HG03571 (cell line): ENCODE measurements around the gene BMF.

ENCODE experiments used
- ATAC-seq: cut with Tn5 transposase; IDR thresholded peaks from one replicate; pipeline ENCODE4 v1.9.1; 2021; ENCODE audit not compliant: unreplicated experiment

Gene BMF

DNA sequence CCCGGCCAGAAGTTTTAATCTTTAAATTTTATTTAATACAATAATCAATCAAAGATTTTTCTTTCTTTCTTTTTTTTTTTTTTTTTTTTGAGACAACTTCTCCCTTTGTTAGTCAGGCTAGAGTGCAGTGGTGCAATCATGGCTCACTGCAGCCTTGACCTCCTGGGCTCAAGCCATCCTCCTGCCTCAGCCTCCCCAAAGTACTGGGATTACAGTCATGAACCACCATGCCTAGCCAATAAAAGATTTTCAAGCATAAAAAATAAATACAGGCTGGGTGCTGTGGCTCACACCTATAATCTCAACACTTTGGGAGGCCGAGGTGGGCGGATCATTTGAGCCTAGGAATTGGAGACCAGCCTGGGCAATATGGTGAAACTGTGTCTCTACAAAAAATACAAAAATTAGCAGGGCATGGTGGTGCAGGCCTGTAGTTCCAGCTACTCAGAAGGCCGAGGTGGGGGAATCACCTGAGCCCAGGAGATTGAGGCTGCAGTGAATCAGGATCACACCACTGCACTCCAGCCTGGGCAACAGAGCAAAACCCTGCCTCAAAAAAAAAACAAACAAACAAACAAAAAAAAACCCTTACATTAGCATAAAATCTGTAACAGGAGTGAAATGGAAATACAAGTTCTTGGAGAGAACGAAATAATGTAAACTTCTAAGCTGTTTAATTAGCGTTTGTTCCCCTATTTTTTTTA, 40.6 kb downstream of the BMF start:
- ATAC-seq = no peak

DNA sequence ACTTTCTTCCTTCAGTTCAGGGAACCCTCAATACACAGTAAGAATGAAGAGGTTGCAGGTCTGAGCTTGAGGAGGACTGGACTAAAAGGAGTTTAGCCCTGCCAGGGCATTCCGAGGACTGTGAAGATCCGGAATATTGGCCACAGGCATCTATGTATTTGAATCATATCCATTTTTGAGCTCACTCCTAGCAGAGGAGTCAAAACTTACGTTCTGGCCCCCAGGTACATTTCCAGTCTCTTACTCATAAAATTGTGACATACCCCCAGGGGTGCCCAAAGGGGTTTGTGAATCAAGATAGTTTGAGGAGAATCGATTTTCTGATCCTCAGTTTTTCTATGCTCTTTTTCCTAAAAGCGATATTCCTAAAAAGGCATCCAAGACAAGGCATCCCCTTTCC, 42.1 kb downstream of the BMF start:
- ATAC-seq = no peak

DNA sequence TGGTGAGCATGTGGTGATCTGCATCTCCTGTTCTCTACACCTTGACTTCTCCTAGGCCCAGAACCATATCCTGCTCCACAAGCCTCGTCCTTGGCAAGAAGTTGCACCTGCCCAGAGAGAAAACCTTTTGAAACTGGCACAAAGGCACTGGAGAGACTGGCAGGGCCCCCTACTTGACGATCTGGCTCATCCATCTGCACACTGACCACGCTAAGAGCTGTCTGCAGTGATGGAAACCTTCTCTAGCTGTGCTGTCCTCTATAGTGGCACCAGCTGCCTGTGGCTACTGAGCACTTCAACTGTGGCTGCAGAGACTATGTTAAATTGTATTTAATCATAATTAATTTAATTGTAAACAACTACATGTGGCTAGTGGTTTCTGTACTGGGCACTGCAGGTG, 43.5 kb downstream of the BMF start:
- ATAC-seq = no peak

DNA sequence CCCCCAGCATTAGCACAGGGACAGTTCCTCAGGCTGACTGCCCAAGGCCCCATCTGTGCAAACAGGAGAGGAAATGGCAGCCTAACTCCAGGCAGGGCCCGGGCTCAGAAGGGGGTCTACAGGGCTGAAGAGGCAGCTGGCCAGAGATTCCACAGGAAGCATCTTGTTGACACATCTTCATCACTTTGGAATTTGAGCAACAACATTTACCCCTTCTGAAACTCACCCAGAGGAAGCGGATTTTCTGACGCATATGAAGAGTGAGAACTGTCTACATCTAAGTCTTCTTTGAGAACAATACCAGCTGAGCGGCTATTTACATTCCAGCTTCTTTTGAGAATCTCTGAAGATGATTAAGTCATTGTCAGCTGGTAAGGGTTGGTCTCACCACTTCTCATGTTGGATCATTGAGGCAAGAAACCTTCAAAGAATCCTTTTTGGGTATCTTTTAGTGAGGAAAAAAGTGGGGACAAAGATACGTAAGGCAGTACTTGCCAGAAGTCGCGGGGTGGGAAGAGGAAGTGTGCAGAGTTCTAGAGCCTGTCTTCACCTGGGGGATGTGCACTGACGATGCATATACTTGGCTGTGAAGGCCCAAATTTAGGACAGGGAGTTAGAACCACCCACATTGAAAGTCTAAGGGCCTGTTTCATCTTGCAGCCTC, 44.3 kb downstream of the BMF start:
- ATAC-seq = peak; percentile 39

DNA sequence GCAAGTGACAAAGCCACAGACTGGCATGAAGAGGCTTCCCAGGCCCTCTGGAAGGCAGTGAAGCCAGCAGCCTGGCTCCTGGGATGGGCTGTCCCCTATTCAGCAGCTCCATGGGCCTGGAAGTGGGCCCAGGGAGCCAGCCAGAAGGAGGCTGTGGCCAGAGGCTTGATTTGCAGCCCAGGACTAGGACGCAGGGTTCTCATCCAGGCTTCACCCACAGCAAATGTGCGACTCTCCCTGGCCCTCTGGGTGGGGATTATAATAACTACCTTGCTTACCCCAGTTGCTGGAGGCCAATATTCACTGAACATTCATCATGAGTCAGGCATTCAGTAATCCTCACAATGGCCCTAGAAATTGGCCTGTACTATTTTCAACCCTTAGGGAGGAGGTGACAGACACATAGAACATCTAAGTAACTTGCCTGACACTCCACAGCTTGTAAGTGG, 45.1 kb downstream of the BMF start:
- no peak for ATAC-seq

DNA sequence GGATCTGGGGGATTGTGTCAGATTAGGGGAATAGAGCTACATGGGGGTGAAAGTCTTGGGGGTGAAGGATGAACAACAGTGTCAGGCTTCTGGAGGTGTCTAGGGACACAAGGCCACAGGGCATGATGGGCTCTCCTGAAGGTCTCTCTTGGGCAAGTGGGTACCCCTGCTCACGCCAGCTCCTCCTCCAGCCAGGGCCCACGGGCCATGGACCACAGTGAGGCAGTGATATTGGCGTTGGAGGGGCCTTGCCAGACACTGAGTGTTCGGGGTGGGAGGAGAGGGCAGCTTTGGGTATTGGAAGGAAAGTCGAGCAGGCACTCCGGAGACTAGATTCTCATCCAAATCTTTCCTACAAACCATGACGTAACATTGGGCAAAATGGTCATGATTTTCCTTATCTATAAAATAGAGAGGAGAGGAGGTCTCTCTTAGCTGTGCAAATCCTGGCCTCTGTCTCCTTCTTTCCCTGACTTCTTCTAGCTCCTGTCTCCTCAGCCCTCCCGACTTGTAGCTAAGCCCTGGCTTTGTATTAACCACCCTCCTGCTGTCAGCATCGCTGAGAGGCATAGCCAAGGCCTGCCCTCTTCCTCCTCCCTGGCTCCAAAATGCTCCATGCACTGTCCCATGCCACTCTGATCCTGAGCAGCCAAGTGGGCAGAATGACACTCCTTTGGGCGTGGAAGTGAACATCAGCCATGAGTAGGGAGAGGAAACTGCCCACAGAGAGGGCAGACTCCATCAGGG, 45.7 kb downstream of the BMF start:
- no peak for ATAC-seq

DNA sequence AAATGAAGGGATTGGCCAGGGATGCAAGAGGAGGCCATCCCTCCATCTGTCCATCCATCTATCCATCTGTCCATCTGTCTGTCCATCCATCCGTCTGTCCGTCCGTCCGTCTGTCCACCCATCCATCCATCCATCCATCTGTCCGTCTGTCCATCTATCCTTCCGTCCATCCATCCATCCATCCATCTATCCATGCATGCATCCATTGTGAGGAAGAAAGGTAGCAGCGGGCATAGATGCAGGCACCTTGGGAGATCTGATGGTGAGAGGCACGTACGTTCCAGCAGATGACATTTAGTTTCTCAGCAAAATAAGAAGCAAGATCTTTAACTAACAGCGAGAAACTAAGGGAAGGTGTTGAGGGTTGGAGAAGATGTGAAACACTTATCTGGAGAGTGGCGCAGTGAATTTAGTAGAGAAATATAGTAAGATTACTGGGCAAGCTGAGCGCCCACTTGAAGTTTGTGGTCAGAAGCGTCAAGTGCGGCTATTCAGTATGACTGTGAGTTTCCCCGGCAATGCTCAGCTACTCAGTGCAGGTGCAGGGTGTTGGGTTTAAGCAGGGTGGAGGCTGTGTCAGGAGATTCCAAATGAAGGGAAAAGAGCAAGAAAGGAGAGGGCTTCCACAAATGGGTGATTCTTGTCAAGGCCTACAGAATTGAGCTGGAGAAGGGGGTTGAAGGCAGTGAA, 47.3 kb downstream of the BMF start:
- peak; percentile 51 for ATAC-seq

DNA sequence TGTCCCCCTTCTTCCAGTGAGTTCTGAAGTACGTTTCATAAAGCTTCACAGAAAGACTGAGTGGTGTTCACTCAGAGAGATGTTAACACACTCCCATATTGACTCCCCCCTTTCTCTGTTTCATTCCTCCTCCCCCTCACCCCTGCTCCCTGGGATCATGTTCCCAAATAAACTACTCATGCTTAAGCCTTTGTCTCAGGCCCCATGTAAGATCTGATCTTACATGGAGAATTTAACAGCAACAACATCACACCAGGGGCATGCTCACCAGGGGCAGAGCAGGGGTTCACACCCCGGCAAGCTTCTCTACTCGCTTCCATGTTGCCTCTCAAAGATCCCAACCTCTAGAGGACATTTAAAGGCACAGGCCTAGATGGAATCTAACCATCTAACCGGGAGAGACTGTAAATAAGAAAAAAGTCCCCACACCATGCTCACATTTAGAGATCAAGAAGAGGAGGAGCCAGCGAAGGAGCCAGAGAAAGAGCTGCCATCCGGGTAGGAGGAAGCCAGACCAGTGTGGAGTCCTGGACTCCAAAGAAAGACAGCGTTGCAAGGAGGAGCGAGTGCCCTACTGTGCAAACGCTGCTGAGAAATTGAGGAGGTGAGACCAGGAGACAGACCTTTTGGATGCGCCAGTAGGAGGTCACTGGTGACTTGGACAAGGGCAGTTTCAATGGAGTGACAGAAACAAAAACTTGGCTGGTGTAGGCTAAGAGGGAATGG, 48.3 kb downstream of the BMF start:
- no peak for ATAC-seq

DNA sequence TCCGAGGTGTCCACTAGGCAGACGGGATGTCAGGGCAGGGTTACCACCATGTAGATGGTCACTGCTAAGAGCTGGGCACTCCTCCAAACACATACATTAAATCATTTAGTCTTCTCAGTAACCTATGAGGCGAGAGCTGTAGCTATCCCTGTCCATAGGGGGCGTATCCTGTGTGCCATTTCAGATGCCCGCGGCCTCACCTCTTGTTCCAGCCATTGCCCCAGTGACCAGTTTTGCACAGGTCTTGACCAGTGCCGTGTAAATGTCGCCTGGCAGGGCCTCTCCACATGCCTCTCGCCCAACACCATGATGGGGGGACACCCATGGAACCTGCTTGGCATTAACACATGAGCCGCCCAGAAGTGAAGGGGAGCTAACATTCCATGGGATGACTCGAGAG, 48.9 kb downstream of the BMF start:
- ATAC-seq = no peak

DNA sequence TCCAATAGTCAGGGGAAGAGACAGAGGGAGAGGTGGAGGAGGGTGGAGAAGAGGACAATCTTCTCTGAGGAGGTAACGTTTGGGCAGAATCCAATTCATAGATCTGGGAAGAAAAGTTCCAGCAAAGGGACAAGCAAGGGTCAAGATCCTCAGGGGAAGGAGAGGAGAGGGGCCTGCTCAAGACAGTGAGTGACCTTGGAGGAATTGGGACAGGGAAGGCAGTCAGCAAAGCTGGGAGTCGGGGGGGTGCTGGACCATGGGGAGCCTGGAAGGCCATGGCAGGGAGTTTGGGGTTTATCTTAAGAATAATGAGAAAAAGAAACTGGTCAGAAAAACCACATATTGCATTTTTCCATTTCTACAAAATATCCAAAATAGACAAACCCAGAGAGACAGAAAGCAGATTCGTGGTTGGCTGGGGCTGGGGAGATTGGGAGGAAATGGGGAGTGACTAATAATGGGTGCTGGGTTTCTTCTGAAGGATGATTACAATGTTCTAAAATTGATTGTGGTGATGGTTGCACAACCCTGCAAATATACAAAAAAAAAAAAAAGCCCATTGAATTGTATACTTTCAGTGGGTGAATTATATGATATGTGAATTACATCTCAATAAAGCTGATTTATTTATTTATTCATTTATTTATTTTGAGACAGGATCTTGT, 50.1 kb downstream of the BMF start:
- ATAC-seq = no peak

DNA sequence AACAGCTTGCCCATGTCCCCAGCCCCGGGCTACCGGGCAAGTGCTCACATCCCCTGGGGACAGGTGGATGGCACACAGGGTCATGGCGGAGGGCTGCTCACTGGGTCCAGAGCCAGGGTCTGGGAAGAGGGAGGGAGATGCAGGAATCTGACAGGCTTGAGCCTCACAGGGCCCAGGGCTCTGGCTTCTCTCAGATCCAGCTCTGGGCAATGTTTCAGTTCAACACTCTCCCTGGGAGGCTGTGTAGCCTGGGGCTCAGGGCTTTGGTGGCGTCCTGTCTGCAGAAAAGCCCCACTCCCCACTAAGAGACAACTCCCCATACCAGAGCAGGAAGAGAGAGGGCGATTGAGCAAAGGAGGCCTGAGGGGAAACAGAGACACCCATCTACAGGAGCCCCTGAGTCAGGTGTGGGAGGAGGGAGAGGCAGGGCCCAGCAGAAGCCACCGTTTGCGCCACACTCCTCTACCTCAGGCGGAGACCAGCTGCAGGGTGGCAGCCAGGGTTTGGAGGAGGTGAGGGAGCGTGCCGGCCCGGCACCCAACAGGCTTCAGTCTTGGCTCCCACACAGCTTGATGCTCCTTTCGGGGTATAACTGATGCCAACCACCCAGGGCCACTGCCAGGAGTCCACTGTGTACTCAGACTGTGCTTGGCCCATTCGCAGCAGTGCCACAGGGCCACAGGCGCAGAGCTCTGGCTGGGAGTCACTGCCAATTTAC, 52.9 kb downstream of the BMF start:
- ATAC-seq = no peak

DNA sequence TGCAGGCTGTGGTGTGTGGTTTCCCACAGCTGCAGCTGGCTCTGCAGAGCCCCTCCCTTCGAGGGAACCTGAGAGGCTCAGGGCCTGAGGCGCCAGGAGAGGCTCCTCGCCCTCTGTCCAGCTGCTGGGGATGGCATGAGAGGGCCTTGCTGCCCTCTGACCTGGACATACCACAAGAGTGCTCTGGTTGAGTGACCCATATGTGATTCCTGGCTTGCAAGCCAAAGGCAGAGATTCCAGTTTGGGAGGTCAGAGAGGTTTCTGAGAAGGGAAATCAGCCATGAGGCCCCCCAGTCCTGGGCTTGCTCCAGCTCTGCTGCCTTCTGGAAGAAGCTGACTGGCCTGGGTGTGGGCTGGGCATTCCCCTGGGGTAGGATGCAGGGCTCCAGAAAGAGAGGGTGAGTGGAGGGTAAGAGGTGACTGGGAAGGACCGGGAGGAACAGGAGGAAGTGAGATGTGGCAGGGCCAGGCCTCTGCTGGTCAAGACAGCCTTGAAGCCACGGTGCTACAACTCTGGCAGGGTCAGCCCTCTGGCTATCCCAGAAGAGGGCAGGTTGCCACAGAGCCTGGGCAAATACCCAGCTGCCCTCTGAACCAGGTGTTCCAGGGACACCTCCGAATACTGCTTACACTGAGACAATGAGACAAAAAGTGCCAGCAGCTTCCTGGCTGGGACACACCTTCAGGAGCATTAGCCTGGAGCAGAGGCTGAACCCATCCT, 53.7 kb downstream of the BMF start:
- peak; percentile 68 for ATAC-seq

DNA sequence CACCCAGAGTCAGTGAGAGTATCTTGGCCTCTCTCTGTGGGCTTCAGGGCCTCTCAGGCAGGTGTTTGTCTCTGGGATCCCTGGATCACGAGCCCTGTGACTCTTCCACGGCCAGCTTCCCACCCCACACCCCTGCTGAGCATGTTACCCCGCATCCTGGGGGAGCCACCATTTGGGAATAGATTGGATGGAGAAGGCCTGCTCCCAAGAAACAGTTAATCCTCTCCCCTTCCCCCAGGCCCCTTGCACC, 54.1 kb downstream of the BMF start:
- peak; percentile 33 for ATAC-seq

DNA sequence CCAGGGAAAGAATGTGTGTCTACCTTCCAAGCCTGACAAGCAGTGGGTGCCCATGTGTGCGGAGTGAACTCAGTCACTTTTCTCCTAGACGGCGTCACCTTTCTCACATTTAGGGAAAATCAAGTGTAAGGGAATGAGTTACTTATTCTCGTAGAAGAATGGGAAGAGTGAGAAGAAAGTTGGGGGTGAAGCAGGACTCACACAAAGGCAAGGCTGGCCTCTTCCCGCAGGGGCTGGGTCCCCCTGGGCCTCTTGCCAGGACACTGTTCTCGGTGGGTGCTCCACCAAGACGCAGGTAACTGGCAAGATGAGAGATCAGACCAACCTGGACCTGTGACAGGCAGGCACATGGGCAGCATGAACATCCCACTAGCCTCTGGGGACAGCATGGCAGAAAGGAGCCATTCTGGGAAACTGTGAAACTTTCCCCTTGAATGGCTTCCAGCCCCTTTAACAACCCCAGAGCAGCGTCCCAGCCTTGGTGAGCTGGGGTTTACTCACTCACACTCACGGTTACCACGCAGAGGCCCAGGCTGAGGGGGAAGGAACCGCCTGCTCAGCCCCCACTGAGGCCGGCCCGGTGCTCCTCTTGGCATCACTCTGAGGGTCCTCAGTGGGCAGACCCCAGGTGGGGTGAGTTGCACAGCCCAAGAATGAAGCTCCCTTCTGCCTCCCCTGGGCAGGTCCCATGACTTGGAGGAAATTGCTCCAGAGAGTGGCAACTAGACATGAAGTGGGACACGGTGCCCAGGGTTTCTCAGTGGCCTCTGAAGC, 54.7 kb downstream of the BMF start:
- ATAC-seq = peak; percentile 21

DNA sequence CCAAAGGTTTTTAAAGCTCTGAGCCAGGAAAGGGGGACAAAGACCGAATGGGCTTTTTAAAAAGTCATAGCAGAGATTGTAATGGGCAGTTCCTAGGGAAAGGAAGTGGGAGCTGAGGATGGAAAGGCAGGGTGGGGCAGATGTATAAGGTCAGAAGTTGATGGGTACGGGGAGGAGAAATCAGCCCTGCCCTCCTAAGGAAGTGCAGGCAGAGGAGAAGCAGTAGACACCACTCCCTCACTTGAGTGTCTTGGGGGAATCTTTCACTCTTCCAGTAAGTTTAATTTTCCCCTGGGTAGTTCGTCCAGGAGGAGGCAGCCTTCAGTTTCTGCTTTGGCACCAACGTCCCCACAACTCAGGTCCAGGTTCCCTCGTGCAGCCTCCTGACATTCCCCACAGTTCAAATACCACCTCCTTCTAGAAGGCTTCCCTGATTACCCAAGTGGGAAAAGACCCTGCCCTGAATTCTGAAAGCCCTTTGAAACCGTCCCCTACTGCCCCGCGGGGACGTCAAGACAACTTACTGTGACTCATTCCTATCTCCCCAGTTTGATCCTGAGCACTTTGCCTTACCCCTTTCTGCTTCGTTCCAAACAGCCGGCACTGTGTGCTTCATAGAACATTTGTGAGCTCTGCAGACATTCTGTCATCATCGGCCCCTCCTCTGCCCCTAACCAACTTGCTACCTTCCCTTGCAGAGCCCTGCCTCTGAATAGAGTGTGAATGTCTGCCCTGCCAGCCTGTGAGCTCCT, 55.4 kb downstream of the BMF start:
- no peak for ATAC-seq

DNA sequence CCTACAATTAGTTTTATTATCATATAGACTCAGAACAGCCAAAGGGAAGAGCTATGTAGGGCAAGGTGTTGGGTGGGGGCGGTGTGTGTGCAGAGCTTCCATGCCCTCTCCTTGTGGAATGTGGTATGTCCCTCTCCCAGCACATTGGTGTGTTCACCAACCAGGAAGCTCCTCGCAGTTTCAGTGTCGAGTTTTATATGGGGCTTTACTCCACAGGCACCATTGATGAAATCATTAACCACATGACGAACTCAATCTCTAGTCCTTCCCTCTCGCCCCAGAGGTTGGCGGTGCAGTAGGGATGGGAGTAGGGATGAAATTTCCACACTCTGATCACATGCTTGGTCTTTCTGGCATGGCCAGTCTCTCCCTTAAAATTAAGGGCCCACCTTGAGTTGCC, 56.1 kb downstream of the BMF start:
- ATAC-seq = no peak

DNA sequence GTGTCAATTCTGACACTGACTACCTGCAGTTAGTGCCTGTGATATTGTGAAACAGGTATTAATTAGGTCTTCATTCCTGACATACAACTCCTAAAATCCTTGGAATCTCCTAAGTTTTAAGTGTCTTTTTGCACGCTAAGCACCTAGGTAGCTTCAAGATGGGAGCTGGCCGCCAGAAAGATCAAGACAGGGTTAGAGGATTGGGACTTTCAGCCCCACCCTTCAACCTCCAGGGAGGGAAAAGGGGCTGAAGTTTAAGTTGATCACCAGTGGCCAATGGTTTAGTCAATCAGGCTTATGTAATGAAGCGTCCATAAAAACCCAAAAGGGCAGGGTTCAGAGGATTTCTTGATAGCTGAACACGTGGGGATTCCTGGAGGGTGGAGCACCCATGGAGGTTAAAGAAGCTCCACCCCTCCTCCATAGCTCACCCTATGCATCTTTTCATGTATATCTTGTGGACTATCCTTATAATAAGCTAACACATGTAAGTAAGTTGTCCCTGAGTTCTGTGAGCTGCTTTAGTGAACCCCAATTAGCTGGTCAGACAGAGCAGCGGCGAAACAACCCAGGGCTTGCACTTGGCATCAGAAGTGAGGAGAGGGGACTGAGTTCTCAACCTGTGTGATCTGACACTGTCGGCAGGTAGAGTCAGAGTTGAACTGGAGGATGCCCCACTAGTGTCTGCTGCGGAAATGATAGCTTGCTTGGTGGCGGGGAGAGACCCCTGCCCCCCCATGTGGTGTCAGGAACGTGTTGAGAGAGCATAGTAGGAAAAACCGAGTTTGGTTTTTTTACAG, 56.9 kb downstream of the BMF start:
- ATAC-seq = no peak
